H1 (cell line): ENCODE measurements around the gene BMERB1. TPM values are rescaled to one million over a fixed set of nuclear protein-coding genes. Genes with fewer than 3 reads are reported as not detected.

Source experiments
- CTCF ChIA-PET: fragments of 300-600 bp; sonication (Branson Sonifier 250); formaldehyde crosslinking; loops from one replicate; lab custom pipeline; 2021; ENCODE audit not compliant: partially characterized antibody; lab: Charles Lee
- POLR2A ChIA-PET: fragments of 300-600 bp; sonication (Branson Sonifier 250); formaldehyde crosslinking; loops from one replicate; lab custom pipeline; 2021; ENCODE audit warnings: inconsistent platforms; ENCODE audit not compliant: partially characterized antibody; lab: Charles Lee
- DNase-seq, 2 experiments: peaks; one replicate each; pipeline versions ENCODE4 v3.0.0 to v3.0.0-alpha.2; 2010 to 2022; ENCODE audit warnings: low spot score in 2 of 2, low read depth in 1 of 2, mixed read lengths in 1 of 2
- FAIRE-seq: peaks from 2 replicates; lab custom pipeline; 2011; peaks lifted over from hg19 to GRCh38; lab: Jason Lieb, UNC
- H2AFZ ChIP-seq: 2 replicates; pipeline ENCODE4 v1.8.1; 2012; ENCODE audit warnings: low read length, inconsistent platforms
- H2AK5ac ChIP-seq: 2 replicates; pipeline ENCODE4 v1.6.1; 2013; ENCODE audit warnings: low read depth, low read length
- H2BK120ac ChIP-seq: replicated peaks from 2 replicates; pipeline ENCODE3; 2013; ENCODE audit warnings: low read depth, low read length, inconsistent platforms
- H2BK12ac ChIP-seq: 2 replicates; pipeline ENCODE4 v1.6.1; 2013; ENCODE audit warnings: low read depth, low read length
- H2BK15ac ChIP-seq: 2 replicates; pipeline ENCODE4 v1.6.1; 2013; ENCODE audit warnings: low read length
- H2BK20ac ChIP-seq: 2 replicates; pipeline ENCODE4 v1.6.1; 2013; ENCODE audit warnings: low read length
- H2BK5ac ChIP-seq: 2 replicates; pipeline ENCODE4 v1.6.1; 2013; ENCODE audit warnings: low read depth, low read length
- H3K14ac ChIP-seq: 2 replicates; pipeline ENCODE4 v1.6.1; 2013; ENCODE audit warnings: inconsistent platforms; ENCODE audit not compliant: insufficient read length
- H3K18ac ChIP-seq: 2 replicates; pipeline ENCODE4 v1.6.1; 2013; ENCODE audit warnings: low read length; ENCODE audit errors: extremely low read depth
- H3K23ac ChIP-seq: 2 replicates; pipeline ENCODE4 v1.6.1; 2013; ENCODE audit warnings: inconsistent platforms; ENCODE audit not compliant: insufficient read length
- H3K23me2 ChIP-seq: 2 replicates; pipeline ENCODE4 v1.6.1; 2013; ENCODE audit warnings: low read depth, low read length
- H3K27ac ChIP-seq: 2 replicates; pipeline ENCODE4 v1.6.1; 2011; ENCODE audit warnings: low read depth, low read length, inconsistent platforms
- H3K27me3 ChIP-seq, 4 experiments: replicated peaks in 1 of 4; 1 replicate in 1 of 4; 2 replicates in 3 of 4; pipeline versions ENCODE4 v1.6.1 to v1.8.1; 2011 to 2013; ENCODE audit warnings: low read length in 3 of 4, mild to moderate bottlenecking in 3 of 4, inconsistent platforms in 2 of 4, mixed read lengths in 2 of 4, moderate library complexity in 1 of 4; ENCODE audit not compliant: control insufficient read depth in 3 of 4, insufficient read depth in 3 of 4; ENCODE audit errors: extremely low read depth in 1 of 4
- H3K36me3 ChIP-seq, 4 experiments: 2 replicates each; pipeline versions ENCODE4 v1.6.1 to v1.8.1; 2011 to 2013; ENCODE audit warnings: mild to moderate bottlenecking in 4 of 4, low read length in 3 of 4, moderate library complexity in 2 of 4, control low read depth in 1 of 4, inconsistent platforms in 1 of 4; ENCODE audit not compliant: insufficient read depth in 4 of 4, control insufficient read depth in 2 of 4
- H3K4ac ChIP-seq: replicated peaks from 2 replicates; pipeline ENCODE3; 2013; ENCODE audit warnings: low read length, low read depth, mixed read lengths, inconsistent platforms; ENCODE audit not compliant: insufficient read length
- H3K4me1 ChIP-seq, 4 experiments: replicated peaks in 1 of 4; 1 replicate in 1 of 4; 2 replicates in 3 of 4; pipeline versions ENCODE4 v1.6.1 to v1.8.1; 2011 to 2013; ENCODE audit warnings: low read length in 3 of 4, inconsistent platforms in 2 of 4, mixed read lengths in 1 of 4; ENCODE audit not compliant: insufficient read depth in 4 of 4, control insufficient read depth in 3 of 4
- H3K4me2 ChIP-seq, 2 experiments: 2 replicates each; pipeline versions ENCODE4 v1.6.1 to v1.8.1; 2011 to 2013; ENCODE audit warnings: low read depth in 2 of 2, low read length in 2 of 2, control low read depth in 1 of 2, inconsistent platforms in 1 of 2, mild to moderate bottlenecking in 1 of 2; ENCODE audit not compliant: insufficient read depth in 1 of 2
- H3K4me3 ChIP-seq, 4 experiments: fragments of 200-600, 300-600 bp in 1 of 4; sonication (generic), shearing (Covaris generic), sonication (Bioruptor Twin) in 1 of 4; 2 replicates each; pipeline versions ENCODE4 v1.5.1 to v1.8.1; 2011 to 2016; ENCODE audit warnings: low read length in 4 of 4, low read depth in 3 of 4, control low read depth in 2 of 4, inconsistent platforms in 2 of 4, mild to moderate bottlenecking in 2 of 4, mixed read lengths in 1 of 4, moderate library complexity in 1 of 4; ENCODE audit not compliant: insufficient read depth in 2 of 4; ENCODE audit errors: extremely low read depth in 1 of 4
- H3K56ac ChIP-seq: replicated peaks from 2 replicates; pipeline ENCODE3; 2013; ENCODE audit warnings: low read depth, mild to moderate bottlenecking, mixed read lengths, low read length, inconsistent platforms; ENCODE audit not compliant: insufficient read length
- H3K79me1 ChIP-seq: 2 replicates; pipeline ENCODE4 v1.6.1; 2013; ENCODE audit warnings: low read depth, low read length, control low read depth
- H3K79me2 ChIP-seq, 2 experiments: 2 replicates each; pipeline versions ENCODE4 v1.6.1 to v1.8.1; 2012 to 2013; ENCODE audit warnings: low read length in 2 of 2, mild to moderate bottlenecking in 2 of 2, inconsistent platforms in 1 of 2; ENCODE audit not compliant: insufficient read depth in 2 of 2, control insufficient read depth in 1 of 2
- H3K9ac ChIP-seq, 4 experiments: replicated peaks in 1 of 4; 1 replicate in 1 of 4; 2 replicates in 3 of 4; pipeline versions ENCODE4 v1.6.1 to v1.8.1; 2011 to 2013; ENCODE audit warnings: low read depth in 3 of 4, low read length in 3 of 4, control low read depth in 2 of 4, mild to moderate bottlenecking in 2 of 4, moderate library complexity in 2 of 4, inconsistent platforms in 1 of 4; ENCODE audit errors: extremely low read depth in 1 of 4
- H3K9me3 ChIP-seq, 2 experiments: 2 replicates each; pipeline versions ENCODE4 v1.6.1 to v1.8.1; 2012 to 2013; ENCODE audit warnings: mild to moderate bottlenecking in 2 of 2, moderate library complexity in 2 of 2, control low read depth in 1 of 2, inconsistent platforms in 1 of 2, low read depth in 1 of 2, low read length in 1 of 2, mixed read lengths in 1 of 2; ENCODE audit not compliant: insufficient read depth in 2 of 2
- H4K20me1 ChIP-seq, 2 experiments: replicated peaks in 1 of 2; 2 replicates each; pipeline versions ENCODE3 to v1.8.1; 2011 to 2013; ENCODE audit warnings: inconsistent platforms in 2 of 2, low read length in 2 of 2, mild to moderate bottlenecking in 1 of 2; ENCODE audit not compliant: insufficient read depth in 2 of 2, control insufficient read depth in 1 of 2
- H4K5ac ChIP-seq: 2 replicates; pipeline ENCODE4 v1.6.1; 2013; ENCODE audit warnings: low read length, low read depth, mixed read lengths, inconsistent platforms; ENCODE audit not compliant: insufficient read length
- H4K8ac ChIP-seq: 2 replicates; pipeline ENCODE4 v1.8.0; 2013; ENCODE audit warnings: mild to moderate bottlenecking, moderate library complexity, low read length, inconsistent platforms; ENCODE audit not compliant: insufficient read depth; ENCODE audit errors: extremely low read depth
- H4K91ac ChIP-seq: replicated peaks from 2 replicates; pipeline ENCODE3; 2013; ENCODE audit warnings: low read length, mixed read lengths, inconsistent platforms; ENCODE audit not compliant: insufficient read length
- POU5F1 ChIP-seq: IDR thresholded peaks from 2 replicates; pipeline ENCODE4 v1.6.1; 2011; ENCODE audit warnings: low read depth, mild to moderate bottlenecking, low read length, moderate library complexity
- WGBS, 2 experiments: shearing (Covaris generic) in 1 of 2; methylation state at CpG; one replicate each; pipeline versions ENCODE4 v1.1.6 to v1.1.7; 2013 to 2015; ENCODE audit warnings: low lambda C conversion rate in 2 of 2, mixed read lengths in 2 of 2, inconsistent platforms in 1 of 2, low coverage in 1 of 2, missing lambda C conversion rate in 1 of 2; ENCODE audit not compliant: insufficient replicate concordance in 2 of 2, insufficient coverage in 1 of 2, insufficient read length in 1 of 2; ENCODE audit errors: extremely low coverage in 1 of 2, missing lambda C conversion rate in 1 of 2; 5-methylcytosine and 5-hydroxymethylcytosine counted together
- polyA plus RNA-seq, 7 experiments: library from polyadenylated mRNA; depleted of rRNA in 3 of 7; stranded (reverse) in 5 of 7; unstranded in 2 of 7; fragments of >200 nt in 5 of 7; fragments of 200-250 nt in 2 of 7; gene quantifications; 1 replicate in 5 of 7; 2 replicates in 1 of 7; 4 replicates in 1 of 7; pipeline versions ENCODE4 v1.2.1 to v1.2.3, GENCODE V29; 2011 to 2013; ENCODE audit warnings: missing spikeins in 2 of 7, mixed read lengths in 2 of 7
- total RNA-seq: library from RNA; stranded (reverse); fragmentation: NEBNext Ultra II Directional; extraction: Animal tissue kit (Norgen Biotek cat#: 25700); gene quantifications from 2 replicates; pipeline ENCODE4 v1.2.1, GENCODE V29; 2021

Gene BMERB1
- total and polyA plus RNA-seq, 2 of the 8 experiments (the other 6 are each of a cell fraction or from before 2014, with no cell fraction given) = 23.5 to 27.1 TPM

DNA sequence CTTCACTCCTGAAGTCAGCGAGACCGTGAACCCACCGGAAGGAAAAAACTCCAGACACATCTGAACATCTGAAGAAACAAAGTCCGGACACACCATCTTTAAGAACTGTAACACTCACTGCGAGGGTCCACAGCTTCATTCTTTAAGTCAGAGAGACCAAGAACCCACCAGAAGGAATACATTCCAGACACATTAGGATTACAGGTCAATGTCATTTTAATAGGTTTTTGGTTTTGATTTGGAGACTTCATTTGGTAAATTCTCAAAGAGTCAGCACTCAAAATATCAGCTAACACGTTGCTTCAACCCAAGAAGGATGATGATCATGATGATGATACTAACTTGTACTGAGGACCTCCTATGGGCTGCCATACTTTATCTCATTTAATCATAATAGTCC lies 7.6 kb upstream of the BMERB1 start:
- Histone ChIP-seq H2BK12ac (no peak overlapping the region), H4K8ac (no peak overlapping the region), H3K56ac (no peak overlapping the region)
- no peak for TF ChIP-seq POU5F1
- TF ChIP-seq, all 59 proteins: peak for 0
- no peaks in the 10 kb centered on the region for H3K4me1 ChIP-seq
- H3K23me2 ChIP-seq = no peaks in the 10 kb centered on the region
- no peaks in the 10 kb centered on the region for H3K36me3 ChIP-seq
- no peak overlapping the region for H3K14ac ChIP-seq
- no peak overlapping the region for H4K5ac ChIP-seq
- ChIA-PET POLR2A (no interaction called here), CTCF (interaction anchor here (1.1 to 4.8 kb wide), 8 partner anchors 9 to 124 kb away, joined by 3 to 14 read pairs (median 4); no protein-coding TSS in a partner anchor)
- FAIRE-seq (no peak), DNase-seq (no peak)
- H3K23ac ChIP-seq = no peak overlapping the region
- H3K79me1 ChIP-seq = no peaks in the 10 kb centered on the region
- H2BK120ac ChIP-seq = no peak overlapping the region
- no peak overlapping the region for H3K4ac ChIP-seq
- H3K27ac ChIP-seq = no peak overlapping the region
- H2BK15ac ChIP-seq = no peak overlapping the region
- no peak overlapping the region for H4K91ac ChIP-seq
- H2BK5ac ChIP-seq = no peak overlapping the region
- 87% methylated on average over 6 of the region's 6 CpGs; no CpG with 5 or more reads in 1 of the 2 experiments for WGBS, 2 experiments
- no peak overlapping the region for H3K9ac ChIP-seq
- H3K27me3 ChIP-seq = no peaks in the 10 kb centered on the region
- H3K4me2 ChIP-seq = no peak overlapping the region
- H2AFZ ChIP-seq = no peak overlapping the region
- H3K4me3 ChIP-seq = no peak overlapping the region
- no peaks in the 10 kb centered on the region for H4K20me1 ChIP-seq
- no peak overlapping the region for H3K18ac ChIP-seq
- H3K79me2 ChIP-seq = no peaks in the 10 kb centered on the region
- H2BK20ac ChIP-seq = no peak overlapping the region
- H3K9me3 ChIP-seq = no peaks in the 10 kb centered on the region
- no peak overlapping the region for H2AK5ac ChIP-seq
